ENCODE data around the gene APC.

DNA sequence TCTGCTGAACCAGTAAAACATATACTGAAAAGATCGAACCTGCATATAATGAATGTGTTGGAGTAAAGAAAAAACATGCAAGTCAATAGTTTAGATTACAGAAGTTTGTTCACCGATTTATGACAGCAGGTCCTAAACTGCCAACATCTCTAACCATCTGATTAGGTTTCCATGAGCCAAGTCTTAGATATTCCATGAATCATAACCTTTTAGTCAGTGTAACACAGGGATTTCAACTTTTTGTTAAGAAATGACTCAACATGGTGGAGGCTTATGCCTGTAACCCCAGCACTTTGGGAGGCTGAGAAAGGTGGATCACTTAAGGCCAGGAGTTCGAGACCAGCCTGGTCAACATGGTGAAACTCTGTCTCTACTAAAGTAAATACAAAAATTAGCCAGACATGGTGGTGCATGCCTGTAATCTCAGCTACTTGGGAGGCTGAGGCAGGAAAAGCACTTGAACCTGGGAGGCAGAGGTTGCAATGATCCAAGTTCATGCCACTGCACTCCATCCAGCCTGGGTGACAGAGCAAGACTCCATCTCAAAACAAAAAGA lies 38.7 kb downstream of the APC start:
- TF ChIP-seq, protein P1, sequence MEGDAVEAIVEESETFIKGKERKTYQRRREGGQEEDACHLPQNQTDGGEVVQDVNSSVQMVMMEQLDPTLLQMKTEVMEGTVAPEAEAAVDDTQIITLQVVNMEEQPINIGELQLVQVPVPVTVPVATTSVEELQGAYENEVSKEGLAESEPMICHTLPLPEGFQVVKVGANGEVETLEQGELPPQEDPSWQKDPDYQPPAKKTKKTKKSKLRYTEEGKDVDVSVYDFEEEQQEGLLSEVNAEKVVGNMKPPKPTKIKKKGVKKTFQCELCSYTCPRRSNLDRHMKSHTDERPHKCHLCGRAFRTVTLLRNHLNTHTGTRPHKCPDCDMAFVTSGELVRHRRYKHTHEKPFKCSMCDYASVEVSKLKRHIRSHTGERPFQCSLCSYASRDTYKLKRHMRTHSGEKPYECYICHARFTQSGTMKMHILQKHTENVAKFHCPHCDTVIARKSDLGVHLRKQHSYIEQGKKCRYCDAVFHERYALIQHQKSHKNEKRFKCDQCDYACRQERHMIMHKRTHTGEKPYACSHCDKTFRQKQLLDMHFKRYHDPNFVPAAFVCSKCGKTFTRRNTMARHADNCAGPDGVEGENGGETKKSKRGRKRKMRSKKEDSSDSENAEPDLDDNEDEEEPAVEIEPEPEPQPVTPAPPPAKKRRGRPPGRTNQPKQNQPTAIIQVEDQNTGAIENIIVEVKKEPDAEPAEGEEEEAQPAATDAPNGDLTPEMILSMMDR (tag by site-specific recombination; IDR thresholded peaks at IDR 0.05), result no peak
- no peak for TF ChIP-seq ZNF670 (tag by site-specific recombination; IDR thresholded peaks at IDR 0.05; ENCODE audit: low read depth)
- TF ChIP-seq, protein P2, sequence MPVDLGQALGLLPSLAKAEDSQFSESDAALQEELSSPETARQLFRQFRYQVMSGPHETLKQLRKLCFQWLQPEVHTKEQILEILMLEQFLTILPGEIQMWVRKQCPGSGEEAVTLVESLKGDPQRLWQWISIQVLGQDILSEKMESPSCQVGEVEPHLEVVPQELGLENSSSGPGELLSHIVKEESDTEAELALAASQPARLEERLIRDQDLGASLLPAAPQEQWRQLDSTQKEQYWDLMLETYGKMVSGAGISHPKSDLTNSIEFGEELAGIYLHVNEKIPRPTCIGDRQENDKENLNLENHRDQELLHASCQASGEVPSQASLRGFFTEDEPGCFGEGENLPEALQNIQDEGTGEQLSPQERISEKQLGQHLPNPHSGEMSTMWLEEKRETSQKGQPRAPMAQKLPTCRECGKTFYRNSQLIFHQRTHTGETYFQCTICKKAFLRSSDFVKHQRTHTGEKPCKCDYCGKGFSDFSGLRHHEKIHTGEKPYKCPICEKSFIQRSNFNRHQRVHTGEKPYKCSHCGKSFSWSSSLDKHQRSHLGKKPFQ (tag by site-specific recombination; IDR thresholded peaks at IDR 0.05), result no peak
